SK-N-SH treated with all-trans-retinoic acid at 6 μM for 48 hours (cell line): ENCODE data around the gene ROBO1.

Source experiments
- ATAC-seq: fragments of 200-7000 bp; cut with Tn5 transposase; 3 replicates; pipeline ENCODE4 v1.9.1; 2020; ENCODE audit warnings: mild to moderate bottlenecking, moderate library complexity
- ARNTL ChIP-seq: fragments of 450-650 bp; formaldehyde crosslinking; IDR thresholded peaks from 2 replicates; pipeline ENCODE4 v1.5.0; 2020; ENCODE audit warnings: low read depth, mild to moderate bottlenecking, moderate library complexity, borderline replicate concordance
- BACH2 ChIP-seq: fragments of 250-450 bp; sonication (Bioruptor Pico); IDR thresholded peaks from 2 replicates; pipeline ENCODE4 v1.9.0; 2021; ENCODE audit warnings: mild to moderate bottlenecking, borderline replicate concordance
- CSDC2 ChIP-seq: fragments of 250-450 bp; sonication (Bioruptor Pico); IDR thresholded peaks from 2 replicates; pipeline ENCODE4 v1.5.0; 2020; ENCODE audit warnings: mild to moderate bottlenecking, moderate library complexity
- ESRRG ChIP-seq: fragments of 250-450 bp; sonication (Bioruptor Pico); IDR thresholded peaks from 2 replicates; pipeline ENCODE4 v1.6.1; 2021; ENCODE audit warnings: mild to moderate bottlenecking
- GLIS3 ChIP-seq: fragments of 250-450 bp; sonication (Bioruptor Pico); IDR thresholded peaks from 2 replicates; pipeline ENCODE4 v1.5.0; 2020; ENCODE audit warnings: mild to moderate bottlenecking, moderate library complexity
- ISL1 ChIP-seq: fragments of 250-450 bp; sonication (Bioruptor Pico); IDR thresholded peaks from 2 replicates; pipeline ENCODE4 v2.1.2; 2022; ENCODE audit warnings: mild to moderate bottlenecking, moderate library complexity
- OSR1 ChIP-seq: fragments of 250-450 bp; sonication (Bioruptor Pico); IDR thresholded peaks from 2 replicates; pipeline ENCODE4 v1.8.0; 2022; ENCODE audit warnings: moderate library complexity, mild to moderate bottlenecking, inconsistent platforms
- PPARA ChIP-seq: fragments of 250-450 bp; sonication (Bioruptor Pico); IDR thresholded peaks from 2 replicates; pipeline ENCODE4 v1.5.0; 2020; ENCODE audit warnings: mild to moderate bottlenecking, borderline replicate concordance
- RARB ChIP-seq: fragments of 250-450 bp; sonication (Bioruptor Pico); IDR thresholded peaks from 2 replicates; pipeline ENCODE4 v1.8.0; 2021; ENCODE audit warnings: mild to moderate bottlenecking, moderate library complexity
- SNAI2 ChIP-seq: fragments of 250-450 bp; sonication (Bioruptor Pico); IDR thresholded peaks from 2 replicates; pipeline ENCODE4 v1.5.0; 2020; ENCODE audit warnings: mild to moderate bottlenecking, moderate library complexity
- TCF4 ChIP-seq: fragments of 250-450 bp; sonication (Bioruptor Pico); IDR thresholded peaks from 2 replicates; pipeline ENCODE4 v1.8.0; 2021; ENCODE audit warnings: mild to moderate bottlenecking, moderate library complexity, borderline replicate concordance
- TOX ChIP-seq: fragments of 250-450 bp; sonication (Bioruptor Pico); IDR thresholded peaks from 2 replicates; pipeline ENCODE4 v1.8.0; 2021; ENCODE audit warnings: mild to moderate bottlenecking, moderate library complexity, borderline replicate concordance
- TSHZ2 ChIP-seq: fragments of 250-450 bp; sonication (Bioruptor Pico); IDR thresholded peaks from 2 replicates; pipeline ENCODE4 v1.5.0; 2020; ENCODE audit warnings: mild to moderate bottlenecking, moderate library complexity
- ZC3H10 ChIP-seq: fragments of 250-450 bp; sonication (Bioruptor Pico); IDR thresholded peaks from 2 replicates; pipeline ENCODE4 v1.5.1; 2021; ENCODE audit warnings: mild to moderate bottlenecking, moderate library complexity
- ZFP3 ChIP-seq: fragments of 250-450 bp; sonication (Bioruptor Pico); IDR thresholded peaks from 2 replicates; pipeline ENCODE4 v1.5.0; 2020; ENCODE audit warnings: mild to moderate bottlenecking, moderate library complexity
- ZFP30 ChIP-seq: fragments of 450-650 bp; formaldehyde crosslinking; IDR thresholded peaks from 2 replicates; pipeline ENCODE4 v1.5.0; 2022; ENCODE audit warnings: mild to moderate bottlenecking, moderate library complexity
- ZNF565 ChIP-seq: fragments of 450-650 bp; formaldehyde crosslinking; conservative IDR thresholded peaks from 2 replicates; pipeline ENCODE4 v1.5.0; 2020; ENCODE audit warnings: low read depth, mild to moderate bottlenecking, moderate library complexity
- ZNF70 ChIP-seq: fragments of 450-650 bp; formaldehyde crosslinking; IDR thresholded peaks from 2 replicates; pipeline ENCODE4 v1.5.0; 2020; ENCODE audit warnings: mild to moderate bottlenecking, moderate library complexity
- ZNF8 ChIP-seq: fragments of 450-650 bp; formaldehyde crosslinking; IDR thresholded peaks from 2 replicates; pipeline ENCODE4 v1.5.0; 2020; ENCODE audit warnings: mild to moderate bottlenecking, moderate library complexity
- TF ChIP-seq, protein P1 (sequence below): fragments of 250-450 bp; sonication (Bioruptor Pico); IDR thresholded peaks from 2 replicates; pipeline ENCODE4 v1.5.1; 2021; ENCODE audit warnings: mild to moderate bottlenecking, moderate library complexity
- TF ChIP-seq, protein P2 (sequence below): fragments of 250-450 bp; sonication (Bioruptor Pico); IDR thresholded peaks from 2 replicates; pipeline ENCODE4 v1.5.1; 2020; ENCODE audit warnings: low read depth, mild to moderate bottlenecking, moderate library complexity
- TF ChIP-seq, protein P3 (sequence below): fragments of 250-450 bp; sonication (Bioruptor Pico); IDR thresholded peaks from 2 replicates; pipeline ENCODE4 v1.8.0; 2021; ENCODE audit warnings: low read depth, mild to moderate bottlenecking, moderate library complexity, borderline replicate concordance
- TF ChIP-seq, protein P4 (sequence below): fragments of 250-450 bp; sonication (Bioruptor Pico); IDR thresholded peaks from 2 replicates; pipeline ENCODE4 v1.8.0; 2020; ENCODE audit warnings: mild to moderate bottlenecking, moderate library complexity, borderline replicate concordance

ROBO1 gene

DNA sequence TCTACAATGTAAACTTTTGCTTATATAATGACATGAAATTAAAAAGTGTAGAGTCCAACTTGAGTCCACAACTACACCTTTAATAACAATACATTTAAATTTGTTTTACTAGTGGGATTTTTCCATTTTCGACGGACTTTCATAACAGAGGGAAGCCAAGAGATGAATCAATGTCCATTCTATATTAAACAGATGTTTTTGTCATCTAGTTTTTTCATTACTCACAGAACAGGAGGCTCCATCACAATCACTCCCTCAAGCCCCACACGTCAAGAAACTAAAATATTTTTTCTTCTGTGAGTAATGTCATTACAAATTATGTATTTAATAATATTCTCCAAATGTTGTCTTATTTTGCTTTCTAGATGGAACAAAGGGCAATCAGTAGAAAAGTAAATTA, 932.9 kb downstream of the ROBO1 start:
- no peak for ATAC-seq
- no peak for TF ChIP-seq ZNF8 (CRISPR knock-in tag)
- no peak for TF ChIP-seq TSHZ2 (CRISPR knock-in tag)
- TF ChIP-seq, protein P1, sequence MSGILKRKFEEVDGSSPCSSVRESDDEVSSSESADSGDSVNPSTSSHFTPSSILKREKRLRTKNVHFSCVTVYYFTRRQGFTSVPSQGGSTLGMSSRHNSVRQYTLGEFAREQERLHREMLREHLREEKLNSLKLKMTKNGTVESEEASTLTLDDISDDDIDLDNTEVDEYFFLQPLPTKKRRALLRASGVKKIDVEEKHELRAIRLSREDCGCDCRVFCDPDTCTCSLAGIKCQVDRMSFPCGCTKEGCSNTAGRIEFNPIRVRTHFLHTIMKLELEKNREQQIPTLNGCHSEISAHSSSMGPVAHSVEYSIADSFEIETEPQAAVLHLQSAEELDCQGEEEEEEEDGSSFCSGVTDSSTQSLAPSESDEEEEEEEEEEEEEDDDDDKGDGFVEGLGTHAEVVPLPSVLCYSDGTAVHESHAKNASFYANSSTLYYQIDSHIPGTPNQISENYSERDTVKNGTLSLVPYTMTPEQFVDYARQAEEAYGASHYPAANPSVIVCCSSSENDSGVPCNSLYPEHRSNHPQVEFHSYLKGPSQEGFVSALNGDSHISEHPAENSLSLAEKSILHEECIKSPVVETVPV: no peak
- TF ChIP-seq CSDC2 (CRISPR knock-in tag): no peak

- TF ChIP-seq, protein P2, sequence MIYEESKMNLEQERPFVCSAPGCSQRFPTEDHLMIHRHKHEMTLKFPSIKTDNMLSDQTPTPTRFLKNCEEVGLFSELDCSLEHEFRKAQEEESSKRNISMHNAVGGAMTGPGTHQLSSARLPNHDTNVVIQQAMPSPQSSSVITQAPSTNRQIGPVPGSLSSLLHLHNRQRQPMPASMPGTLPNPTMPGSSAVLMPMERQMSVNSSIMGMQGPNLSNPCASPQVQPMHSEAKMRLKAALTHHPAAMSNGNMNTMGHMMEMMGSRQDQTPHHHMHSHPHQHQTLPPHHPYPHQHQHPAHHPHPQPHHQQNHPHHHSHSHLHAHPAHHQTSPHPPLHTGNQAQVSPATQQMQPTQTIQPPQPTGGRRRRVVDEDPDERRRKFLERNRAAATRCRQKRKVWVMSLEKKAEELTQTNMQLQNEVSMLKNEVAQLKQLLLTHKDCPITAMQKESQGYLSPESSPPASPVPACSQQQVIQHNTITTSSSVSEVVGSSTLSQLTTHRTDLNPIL: no peak
- no peak for TF ChIP-seq SNAI2
- no peak for TF ChIP-seq OSR1 (CRISPR knock-in tag)
- TF ChIP-seq GLIS3 (CRISPR knock-in tag): no peak
- no peak for TF ChIP-seq ISL1
- TF ChIP-seq PPARA (CRISPR knock-in tag): no peak
- no peak for TF ChIP-seq ZFP3 (CRISPR knock-in tag)
- TF ChIP-seq ZNF565: no peak
- no peak for TF ChIP-seq CSDC2 (CRISPR knock-in tag)
- no peak for TF ChIP-seq TOX (CRISPR knock-in tag)
- TF ChIP-seq ZC3H10 (CRISPR knock-in tag): no peak
- TF ChIP-seq ARNTL: no peak
- TF ChIP-seq ESRRG: no peak
- no peak for TF ChIP-seq TCF4 (CRISPR knock-in tag)
- TF ChIP-seq, all 23 proteins: peak for 0
- no peak for ATAC-seq
Observed at GRCh38 chr3:78832785-78833204, 935.0 kb downstream of the ROBO1 start.

DNA sequence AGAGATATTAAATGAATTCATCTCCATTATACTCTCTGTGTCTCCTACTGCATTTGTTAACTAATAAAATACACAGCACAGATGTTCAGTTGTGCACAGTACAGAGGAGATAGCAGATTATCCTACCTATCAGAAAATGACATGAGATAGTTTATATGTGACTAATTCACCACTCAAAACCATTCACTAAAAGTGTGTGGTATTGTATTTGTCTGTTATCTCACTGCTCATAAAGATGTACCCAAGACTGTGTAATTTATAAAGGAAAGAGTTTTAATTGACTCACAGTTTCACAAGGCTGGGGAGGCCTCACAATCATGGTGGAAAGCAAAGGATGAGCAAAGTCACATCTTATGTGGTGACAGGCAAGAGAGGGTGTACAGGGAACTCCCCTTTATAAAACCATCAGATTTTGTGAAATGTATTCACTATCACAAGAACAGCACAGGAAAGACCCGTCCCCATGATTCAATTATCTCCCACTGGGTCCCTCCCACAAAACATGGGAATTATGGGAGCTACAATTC, 936.3 kb downstream of the ROBO1 start:
- ATAC-seq: no peak
- TF ChIP-seq, protein P3, sequence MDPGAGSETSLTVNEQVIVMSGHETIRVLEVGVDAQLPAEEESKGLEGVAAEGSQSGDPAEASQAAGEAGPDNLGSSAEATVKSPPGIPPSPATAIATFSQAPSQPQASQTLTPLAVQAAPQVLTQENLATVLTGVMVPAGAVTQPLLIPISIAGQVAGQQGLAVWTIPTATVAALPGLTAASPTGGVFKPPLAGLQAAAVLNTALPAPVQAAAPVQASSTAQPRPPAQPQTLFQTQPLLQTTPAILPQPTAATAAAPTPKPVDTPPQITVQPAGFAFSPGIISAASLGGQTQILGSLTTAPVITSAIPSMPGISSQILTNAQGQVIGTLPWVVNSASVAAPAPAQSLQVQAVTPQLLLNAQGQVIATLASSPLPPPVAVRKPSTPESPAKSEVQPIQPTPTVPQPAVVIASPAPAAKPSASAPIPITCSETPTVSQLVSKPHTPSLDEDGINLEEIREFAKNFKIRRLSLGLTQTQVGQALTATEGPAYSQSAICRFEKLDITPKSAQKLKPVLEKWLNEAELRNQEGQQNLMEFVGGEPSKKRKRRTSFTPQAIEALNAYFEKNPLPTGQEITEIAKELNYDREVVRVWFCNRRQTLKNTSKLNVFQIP: no peak
- no peak for TF ChIP-seq ESRRG
- no peak for TF ChIP-seq SNAI2
- no peak for TF ChIP-seq BACH2 (CRISPR knock-in tag)
- no peak for TF ChIP-seq TCF4 (CRISPR knock-in tag)
- no peak for TF ChIP-seq GLIS3 (CRISPR knock-in tag)
- TF ChIP-seq ZC3H10 (CRISPR knock-in tag): no peak
- TF ChIP-seq PPARA (CRISPR knock-in tag): no peak
- no peak for TF ChIP-seq CSDC2 (CRISPR knock-in tag)
- no peak for TF ChIP-seq ARNTL
- TF ChIP-seq ISL1: no peak
- TF ChIP-seq OSR1 (CRISPR knock-in tag): no peak
- TF ChIP-seq TSHZ2 (CRISPR knock-in tag): no peak
- TF ChIP-seq RARB (CRISPR knock-in tag): no peak
- TF ChIP-seq, protein P4, sequence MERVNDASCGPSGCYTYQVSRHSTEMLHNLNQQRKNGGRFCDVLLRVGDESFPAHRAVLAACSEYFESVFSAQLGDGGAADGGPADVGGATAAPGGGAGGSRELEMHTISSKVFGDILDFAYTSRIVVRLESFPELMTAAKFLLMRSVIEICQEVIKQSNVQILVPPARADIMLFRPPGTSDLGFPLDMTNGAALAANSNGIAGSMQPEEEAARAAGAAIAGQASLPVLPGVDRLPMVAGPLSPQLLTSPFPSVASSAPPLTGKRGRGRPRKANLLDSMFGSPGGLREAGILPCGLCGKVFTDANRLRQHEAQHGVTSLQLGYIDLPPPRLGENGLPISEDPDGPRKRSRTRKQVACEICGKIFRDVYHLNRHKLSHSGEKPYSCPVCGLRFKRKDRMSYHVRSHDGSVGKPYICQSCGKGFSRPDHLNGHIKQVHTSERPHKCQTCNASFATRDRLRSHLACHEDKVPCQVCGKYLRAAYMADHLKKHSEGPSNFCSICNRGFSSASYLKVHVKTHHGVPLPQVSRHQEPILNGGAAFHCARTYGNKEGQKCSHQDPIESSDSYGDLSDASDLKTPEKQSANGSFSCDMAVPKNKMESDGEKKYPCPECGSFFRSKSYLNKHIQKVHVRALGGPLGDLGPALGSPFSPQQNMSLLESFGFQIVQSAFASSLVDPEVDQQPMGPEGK (CRISPR knock-in tag): no peak
- TF ChIP-seq ZNF70 (CRISPR knock-in tag): no peak
- TF ChIP-seq ZNF8 (CRISPR knock-in tag): no peak
- TF ChIP-seq, protein P1: no peak
- TF ChIP-seq ZFP3 (CRISPR knock-in tag): no peak
- TF ChIP-seq ZFP30: no peak
